KMS-11 (cell line): ENCODE data around the gene CTCF.

ENCODE experiments used
- H2AFZ ChIP-seq: fragments of 200-600 bp; sonication (generic); 2 replicates; pipeline ENCODE4 v1.6.1; 2016; ENCODE audit warnings: antibody characterized with exemption, mixed run types, low read depth
- H3K27ac ChIP-seq: fragments of 200-600 bp; sonication (generic); 2 replicates; pipeline ENCODE4 v1.6.1; 2016; ENCODE audit warnings: mild to moderate bottlenecking, mixed run types
- H3K27me3 ChIP-seq: fragments of 200-600 bp; sonication (generic); 2 replicates; pipeline ENCODE4 v1.6.1; 2017; ENCODE audit warnings: mild to moderate bottlenecking, low read depth, mixed run types, moderate library complexity; ENCODE audit not compliant: insufficient read depth
- H3K36me3 ChIP-seq: fragments of 200-600 bp; sonication (generic); 2 replicates; pipeline ENCODE4 v1.6.1; 2017; ENCODE audit warnings: mild to moderate bottlenecking, mixed run types; ENCODE audit not compliant: insufficient read depth
- H3K4me1 ChIP-seq: fragments of 200-600 bp; sonication (generic); 2 replicates; pipeline ENCODE4 v1.6.1; 2016; ENCODE audit warnings: mild to moderate bottlenecking, low read depth, mixed run types; ENCODE audit not compliant: poor library complexity, severe bottlenecking
- H3K4me2 ChIP-seq: fragments of 200-600 bp; sonication (generic); 2 replicates; pipeline ENCODE4 v1.7.0; 2016; ENCODE audit warnings: mild to moderate bottlenecking, mixed run types
- H3K4me3 ChIP-seq: fragments of 200-600 bp; sonication (generic); IDR thresholded peaks from 2 replicates; pipeline ENCODE4 v1.6.1; 2017; ENCODE audit warnings: low read depth, low read length, mixed read lengths; ENCODE audit not compliant: insufficient read depth
- H3K79me2 ChIP-seq: fragments of 200-600 bp; sonication (generic); 2 replicates; pipeline ENCODE4 v1.6.1; 2016; ENCODE audit warnings: low read depth, mixed run types; ENCODE audit not compliant: insufficient read depth
- H3K9ac ChIP-seq: fragments of 200-600 bp; sonication (generic); 2 replicates; pipeline ENCODE4 v1.6.1; 2016; ENCODE audit warnings: mild to moderate bottlenecking, mixed run types
- H4K20me1 ChIP-seq: fragments of 200-600 bp; sonication (generic); 2 replicates; pipeline ENCODE4 v1.6.1; 2016; ENCODE audit warnings: mild to moderate bottlenecking, mixed run types; ENCODE audit not compliant: insufficient read depth
- CTCF ChIP-seq: fragments of 200-600 bp; sonication (generic); conservative IDR thresholded peaks from 2 replicates; pipeline ENCODE4 v1.6.1; 2017; ENCODE audit warnings: low read depth, mild to moderate bottlenecking, antibody characterized with exemption, low read length, moderate library complexity, mixed read lengths

The CTCF gene

GRCh38 chr16:67538666-67539101, 23.6 kb upstream of the CTCF start:
- H3K27me3 ChIP-seq = no peaks in the 10 kb centered on the region
- H3K36me3 ChIP-seq = no peaks in the 10 kb centered on the region
- H3K27ac ChIP-seq = no peak overlapping the region
- H3K4me3 ChIP-seq = no peak overlapping the region
- no peaks in the 10 kb centered on the region for H4K20me1 ChIP-seq
- peaks cover 22% of the 10 kb centered on the region for H3K4me1 ChIP-seq
- H3K4me2 ChIP-seq = no peak overlapping the region
- H3K9ac ChIP-seq = no peak overlapping the region
- H3K79me2 ChIP-seq = no peaks in the 10 kb centered on the region
- H2AFZ ChIP-seq = no peak overlapping the region
- no peak for TF ChIP-seq CTCF

GRCh38 chr16:67539271-67539670, 23.1 kb upstream of the CTCF start:
- no peak overlapping the region for H3K4me2 ChIP-seq
- no peak overlapping the region for H2AFZ ChIP-seq
- no peaks in the 10 kb centered on the region for H3K79me2 ChIP-seq
- H3K9ac ChIP-seq = no peak overlapping the region
- TF ChIP-seq CTCF = no peak
- H3K27ac ChIP-seq = no peak overlapping the region
- H3K4me3 ChIP-seq = no peak overlapping the region
- no peaks in the 10 kb centered on the region for H4K20me1 ChIP-seq
- no peaks in the 10 kb centered on the region for H3K27me3 ChIP-seq
- H3K36me3 ChIP-seq = no peaks in the 10 kb centered on the region
- H3K4me1 ChIP-seq = peaks cover 20% of the 10 kb centered on the region

GRCh38 chr16:67539691-67540635, 22.4 kb upstream of the CTCF start:
- no peak overlapping the region for H3K4me3 ChIP-seq
- no peaks in the 10 kb centered on the region for H4K20me1 ChIP-seq
- no peaks in the 10 kb centered on the region for H3K79me2 ChIP-seq
- H3K27ac ChIP-seq = no peak overlapping the region
- TF ChIP-seq CTCF = no peak
- H2AFZ ChIP-seq = no peak overlapping the region
- H3K36me3 ChIP-seq = no peaks in the 10 kb centered on the region
- no peaks in the 10 kb centered on the region for H3K27me3 ChIP-seq
- H3K4me2 ChIP-seq = no peak overlapping the region
- H3K4me1 ChIP-seq = peaks cover 17% of the 10 kb centered on the region
- H3K9ac ChIP-seq = no peak overlapping the region

GRCh38 chr16:67540756-67541155, 21.6 kb upstream of the CTCF start:
- Histone ChIP-seq H3K4me2 (no peak overlapping the region), H3K79me2 (no peaks in the 10 kb centered on the region), H3K4me3 (no peak overlapping the region), H3K27ac (no peak overlapping the region), H3K27me3 (no peaks in the 10 kb centered on the region), H3K4me1 (peaks cover 17% of the 10 kb centered on the region), H3K36me3 (no peaks in the 10 kb centered on the region), H2AFZ (no peak overlapping the region), H3K9ac (no peak overlapping the region), H4K20me1 (no peaks in the 10 kb centered on the region)
- no peak for TF ChIP-seq CTCF
